ENCODE results near the gene CEP104.

DNA sequence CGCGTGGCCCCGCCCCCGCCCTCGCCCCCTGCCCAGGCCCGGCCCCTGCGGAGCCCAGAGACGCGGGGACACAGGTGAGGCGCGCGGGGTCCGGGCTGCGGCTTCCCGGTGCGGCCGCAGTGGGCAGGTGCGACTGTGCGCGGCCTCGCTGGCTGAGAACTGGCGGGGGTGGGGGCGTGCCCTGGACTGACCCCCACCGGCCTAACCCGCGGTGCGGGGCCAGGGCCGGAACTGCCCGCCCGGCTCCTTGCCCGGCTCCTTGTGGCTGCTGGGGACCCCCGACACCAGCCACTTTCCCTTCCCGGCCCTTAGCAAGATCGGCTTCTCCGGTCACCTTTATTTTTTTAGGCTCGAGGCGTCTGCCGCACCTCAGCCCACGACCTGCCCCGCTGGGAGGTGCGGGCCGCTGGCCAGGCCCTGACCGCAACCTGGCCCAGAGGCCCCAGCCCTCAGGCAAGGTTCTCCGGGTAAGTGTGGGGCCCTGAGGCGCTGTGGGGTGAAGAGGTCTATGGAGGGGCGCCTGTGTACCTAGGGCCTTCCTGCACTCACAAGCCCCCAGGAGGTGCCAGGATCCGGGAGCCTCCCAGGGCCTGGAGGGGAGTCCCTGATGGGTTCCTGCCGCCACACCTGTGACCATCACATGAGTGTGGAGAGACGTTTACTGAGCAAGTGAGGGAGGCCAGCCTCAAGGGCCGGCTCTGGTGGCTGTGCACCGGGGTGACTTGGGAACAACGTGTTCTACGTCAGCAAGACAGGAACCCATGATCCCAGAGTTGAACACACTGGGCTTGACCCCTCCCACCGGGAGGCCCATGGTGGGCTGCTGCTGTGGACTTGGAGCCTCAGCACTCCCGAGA, 84.1 kb downstream of the CEP104 start, which contains the start of gene SMIM1:
- TF ChIP-seq, protein P1, sequence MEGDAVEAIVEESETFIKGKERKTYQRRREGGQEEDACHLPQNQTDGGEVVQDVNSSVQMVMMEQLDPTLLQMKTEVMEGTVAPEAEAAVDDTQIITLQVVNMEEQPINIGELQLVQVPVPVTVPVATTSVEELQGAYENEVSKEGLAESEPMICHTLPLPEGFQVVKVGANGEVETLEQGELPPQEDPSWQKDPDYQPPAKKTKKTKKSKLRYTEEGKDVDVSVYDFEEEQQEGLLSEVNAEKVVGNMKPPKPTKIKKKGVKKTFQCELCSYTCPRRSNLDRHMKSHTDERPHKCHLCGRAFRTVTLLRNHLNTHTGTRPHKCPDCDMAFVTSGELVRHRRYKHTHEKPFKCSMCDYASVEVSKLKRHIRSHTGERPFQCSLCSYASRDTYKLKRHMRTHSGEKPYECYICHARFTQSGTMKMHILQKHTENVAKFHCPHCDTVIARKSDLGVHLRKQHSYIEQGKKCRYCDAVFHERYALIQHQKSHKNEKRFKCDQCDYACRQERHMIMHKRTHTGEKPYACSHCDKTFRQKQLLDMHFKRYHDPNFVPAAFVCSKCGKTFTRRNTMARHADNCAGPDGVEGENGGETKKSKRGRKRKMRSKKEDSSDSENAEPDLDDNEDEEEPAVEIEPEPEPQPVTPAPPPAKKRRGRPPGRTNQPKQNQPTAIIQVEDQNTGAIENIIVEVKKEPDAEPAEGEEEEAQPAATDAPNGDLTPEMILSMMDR (optimal IDR thresholded peaks at IDR 0.05 in 1 of 3, IDR thresholded peaks at IDR 0.05 in 1 of 3, conservative IDR thresholded peaks at IDR 0.05 in 1 of 3; ENCODE audit: extremely low read depth in 1 of 3, insufficient read depth in 2 of 3, low read length in 3 of 3), result no peak
- no peak for TF ChIP-seq EZH2 (IDR thresholded peaks at IDR 0.05; ENCODE audit: low read length)

All from keratinocyte (primary cell).